Measurements from ENCODE around the gene USP36.
"Not testable (repeated sequence)": the region's sequence is repeated elsewhere in the genome, so short reads cannot be mapped to it uniquely, and the experiment has no call there.

The USP36 gene

DNA sequence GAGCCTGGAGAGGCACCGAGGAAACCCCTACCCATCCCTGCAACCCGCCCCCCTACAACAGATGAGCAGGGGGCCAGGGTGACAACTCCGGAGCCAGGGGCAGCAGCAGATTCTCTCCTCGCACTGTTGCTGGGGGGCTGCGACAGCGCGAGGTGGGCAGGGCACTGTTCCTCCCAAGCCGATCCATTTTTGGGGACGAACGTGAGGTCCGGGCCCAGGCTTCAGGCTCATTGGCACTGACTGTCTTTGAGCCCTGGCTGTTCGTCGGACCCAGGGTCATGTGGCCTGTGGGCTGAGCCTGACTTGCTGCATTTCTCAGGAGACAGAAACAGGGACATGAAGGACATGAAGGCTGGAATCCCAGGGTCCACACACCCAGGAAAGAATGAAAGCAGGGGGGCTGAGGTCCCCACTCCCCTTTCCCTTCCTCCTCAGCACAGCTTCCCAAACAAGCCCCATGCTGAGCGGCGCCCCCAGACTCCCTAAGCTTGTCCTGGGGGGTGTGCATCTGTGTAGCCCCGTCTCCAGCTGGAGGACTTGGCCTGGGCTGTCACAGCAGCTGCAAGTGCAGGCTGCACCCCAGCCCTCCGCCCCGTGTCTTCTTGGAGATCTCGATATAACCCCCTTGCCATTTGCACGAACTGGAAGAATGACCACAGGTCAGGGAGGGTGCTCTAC, 43.7 kb upstream of the USP36 start:
- Histone ChIP-seq H3K36me3 (ENCODE audit: insufficient read depth, insufficient read length, low read length) (peaks cover 30% of the 10 kb centered on the region), H3K4me1 (ENCODE audit: insufficient read depth, insufficient read length) (peaks cover 39% of the 10 kb centered on the region), H3K9me3 (ENCODE audit: insufficient read depth, low read length) (no peaks in the 10 kb centered on the region), H3K4me3 (ENCODE audit: insufficient read length, low read depth) (peak overlapping the region; percentile 20), H3K9ac (ENCODE audit: insufficient read length, low read depth) (peak overlapping the region; percentile 79), H3K27me3 (ENCODE audit: insufficient read depth, insufficient read length) (no peaks in the 10 kb centered on the region)
- no peak for DNase-seq (ENCODE audit: low read depth, low spot score)
- TF ChIP-seq YY1 (IDR thresholded peaks at IDR 0.05; ENCODE audit: insufficient read depth, insufficient read length): no peak
- TF ChIP-seq SUZ12 (IDR thresholded peaks at IDR 0.05; ENCODE audit: extremely low read depth, insufficient read depth, insufficient read length): no peak
- TF ChIP-seq ZNF274 (IDR thresholded peaks at IDR 0.05; ENCODE audit: low read depth, low read length): no peak

DNA sequence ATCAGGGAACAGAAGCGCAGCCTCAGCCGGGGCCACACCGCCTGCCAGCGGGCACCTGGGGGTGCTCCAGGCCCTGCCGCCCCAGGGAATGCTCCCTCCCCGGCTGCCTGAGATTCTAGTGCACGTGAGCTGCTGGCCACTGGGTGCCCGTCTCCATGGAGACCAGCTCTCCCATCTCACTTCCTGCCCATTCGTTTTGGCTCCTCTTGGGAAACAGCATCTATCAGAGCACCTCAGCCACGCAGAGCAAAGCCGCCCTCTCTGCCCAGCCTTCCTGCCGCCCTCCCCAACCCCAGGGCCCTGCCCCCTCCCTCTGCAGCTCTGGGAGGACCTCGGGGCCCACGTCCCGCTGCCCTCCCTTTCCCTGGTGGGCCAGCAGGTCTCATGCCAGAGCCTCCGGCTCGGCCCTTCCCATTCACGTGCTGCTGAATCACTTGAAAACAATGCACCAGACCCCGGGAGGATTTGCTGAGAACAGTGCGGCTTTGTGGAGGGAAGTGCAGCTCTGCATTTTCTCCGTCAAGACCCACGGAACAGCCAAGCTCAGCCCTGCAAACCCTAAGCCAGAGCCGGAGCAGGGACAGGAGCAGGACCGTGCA, 43.0 kb upstream of the USP36 start:
- H3K4me3 ChIP-seq (ENCODE audit: insufficient read length, low read depth): peak overlapping the region; percentile 20
- peaks cover 27% of the 10 kb centered on the region for H3K36me3 ChIP-seq (ENCODE audit: insufficient read depth, insufficient read length, low read length)
- H3K27me3 ChIP-seq (ENCODE audit: insufficient read depth, insufficient read length): no peaks in the 10 kb centered on the region
- peak overlapping the region; percentile 79 for H3K9ac ChIP-seq (ENCODE audit: insufficient read length, low read depth)
- peak; percentile 54 for DNase-seq (ENCODE audit: low read depth, low spot score)
- peaks cover 39% of the 10 kb centered on the region for H3K4me1 ChIP-seq (ENCODE audit: insufficient read depth, insufficient read length)
- TF ChIP-seq YY1 (IDR thresholded peaks at IDR 0.05; ENCODE audit: insufficient read depth, insufficient read length) (no peak), SUZ12 (IDR thresholded peaks at IDR 0.05; ENCODE audit: extremely low read depth, insufficient read depth, insufficient read length) (no peak), ZNF274 (IDR thresholded peaks at IDR 0.05; ENCODE audit: low read depth, low read length) (no peak)
- H3K9me3 ChIP-seq (ENCODE audit: insufficient read depth, low read length): no peaks in the 10 kb centered on the region

DNA sequence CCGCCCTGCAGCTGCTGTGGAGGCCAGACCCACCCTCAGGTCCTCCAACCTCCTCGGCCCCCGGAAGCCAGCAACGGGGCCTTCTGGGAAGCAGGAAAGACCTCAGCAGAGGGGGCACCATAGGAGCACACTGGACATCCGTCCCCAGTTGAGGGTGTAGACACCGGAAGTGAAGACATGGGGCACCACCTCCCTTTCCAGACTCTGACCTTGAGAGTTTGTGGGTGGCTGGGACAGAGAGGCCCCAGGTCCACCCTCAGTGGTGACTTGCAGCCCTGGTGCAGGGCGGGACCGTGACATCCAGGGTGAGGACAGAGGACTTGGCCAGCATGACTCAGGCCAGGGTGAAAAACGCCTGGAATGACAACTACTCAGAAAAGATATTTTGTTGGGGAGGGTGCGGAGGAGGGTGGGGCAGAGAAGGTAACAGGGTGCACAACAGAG, 42.5 kb upstream of the USP36 start:
- Histone ChIP-seq H3K9me3 (ENCODE audit: insufficient read depth, low read length) (no peaks in the 10 kb centered on the region), H3K9ac (ENCODE audit: insufficient read length, low read depth) (peak overlapping the region; percentile 66), H3K4me1 (ENCODE audit: insufficient read depth, insufficient read length) (peaks cover 39% of the 10 kb centered on the region), H3K27me3 (ENCODE audit: insufficient read depth, insufficient read length) (no peaks in the 10 kb centered on the region), H3K4me3 (ENCODE audit: insufficient read length, low read depth) (no peak overlapping the region), H3K36me3 (ENCODE audit: insufficient read depth, insufficient read length, low read length) (peaks cover 29% of the 10 kb centered on the region)
- no peak for TF ChIP-seq SUZ12 (IDR thresholded peaks at IDR 0.05; ENCODE audit: extremely low read depth, insufficient read depth, insufficient read length)
- no peak for DNase-seq (ENCODE audit: low read depth, low spot score)

DNA sequence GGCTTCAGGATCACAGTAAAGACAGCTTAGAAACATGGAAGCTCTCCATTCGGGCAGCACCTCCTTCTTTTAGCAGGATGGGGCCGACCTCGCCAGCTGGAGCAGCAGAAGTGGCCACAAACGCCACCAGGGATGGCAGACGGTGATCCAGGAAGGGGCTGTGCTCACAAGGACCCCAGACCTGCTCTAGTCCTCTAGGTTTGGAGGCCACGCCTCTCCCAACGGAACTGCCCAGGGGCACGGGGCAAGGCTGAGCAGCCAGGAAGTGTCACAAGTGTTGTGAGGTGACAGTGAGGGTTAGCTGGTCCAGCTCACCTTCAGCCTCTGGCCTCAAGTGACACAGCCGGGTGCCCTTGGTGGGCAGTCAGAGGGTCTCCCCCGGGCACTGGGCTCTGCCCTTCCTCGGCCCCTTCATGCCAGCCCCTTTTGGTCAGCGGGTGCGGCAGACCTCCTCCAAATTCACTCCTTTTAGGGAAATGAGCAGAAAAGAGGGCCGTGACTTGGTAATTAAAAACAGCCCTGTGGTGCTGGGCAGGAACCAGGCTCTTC, 42.0 kb upstream of the USP36 start:
- Histone ChIP-seq H3K4me1 (ENCODE audit: insufficient read depth, insufficient read length) (peaks cover 39% of the 10 kb centered on the region), H3K9me3 (ENCODE audit: insufficient read depth, low read length) (no peaks in the 10 kb centered on the region), H3K27me3 (ENCODE audit: insufficient read depth, insufficient read length) (no peaks in the 10 kb centered on the region), H3K9ac (ENCODE audit: insufficient read length, low read depth) (no peak overlapping the region), H3K4me3 (ENCODE audit: insufficient read length, low read depth) (no peak overlapping the region), H3K36me3 (ENCODE audit: insufficient read depth, insufficient read length, low read length) (peaks cover 31% of the 10 kb centered on the region)
- no peak for TF ChIP-seq ZNF274 (IDR thresholded peaks at IDR 0.05; ENCODE audit: low read depth, low read length)
- no peak for TF ChIP-seq SUZ12 (IDR thresholded peaks at IDR 0.05; ENCODE audit: extremely low read depth, insufficient read depth, insufficient read length)
- no peak for TF ChIP-seq YY1 (IDR thresholded peaks at IDR 0.05; ENCODE audit: insufficient read depth, insufficient read length)
- DNase-seq (ENCODE audit: low read depth, low spot score): no peak

DNA sequence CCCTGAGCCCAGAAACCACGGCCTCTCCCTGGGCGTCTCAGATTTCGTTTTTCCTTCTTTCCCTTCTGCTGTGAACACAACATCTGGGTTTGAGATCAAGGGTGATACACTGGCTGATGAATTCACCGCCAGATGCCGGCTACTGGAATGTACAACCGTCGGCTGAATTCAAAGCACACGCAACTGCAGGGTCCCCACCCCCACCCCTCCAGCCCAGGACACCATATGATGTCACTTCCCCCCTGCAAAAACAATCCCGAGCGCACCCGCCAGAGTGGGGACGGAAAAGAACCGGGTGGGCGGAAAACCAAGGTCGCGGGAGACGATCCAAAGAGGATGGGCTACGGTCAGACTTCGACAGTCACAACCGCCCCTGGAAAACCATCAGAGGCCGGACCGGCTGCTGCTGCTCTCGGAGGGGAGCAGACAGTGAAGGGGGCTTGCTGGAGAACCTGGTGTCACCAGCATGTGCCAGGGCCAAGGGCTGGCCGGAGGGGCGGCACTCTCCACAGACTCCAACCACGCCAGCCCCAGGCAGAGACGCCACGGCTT, 39.1 kb upstream of the USP36 start:
- H3K9ac ChIP-seq (ENCODE audit: insufficient read length, low read depth): no peak overlapping the region
- no peak for DNase-seq (ENCODE audit: low read depth, low spot score)
- H3K4me1 ChIP-seq (ENCODE audit: insufficient read depth, insufficient read length): peaks cover 28% of the 10 kb centered on the region

DNA sequence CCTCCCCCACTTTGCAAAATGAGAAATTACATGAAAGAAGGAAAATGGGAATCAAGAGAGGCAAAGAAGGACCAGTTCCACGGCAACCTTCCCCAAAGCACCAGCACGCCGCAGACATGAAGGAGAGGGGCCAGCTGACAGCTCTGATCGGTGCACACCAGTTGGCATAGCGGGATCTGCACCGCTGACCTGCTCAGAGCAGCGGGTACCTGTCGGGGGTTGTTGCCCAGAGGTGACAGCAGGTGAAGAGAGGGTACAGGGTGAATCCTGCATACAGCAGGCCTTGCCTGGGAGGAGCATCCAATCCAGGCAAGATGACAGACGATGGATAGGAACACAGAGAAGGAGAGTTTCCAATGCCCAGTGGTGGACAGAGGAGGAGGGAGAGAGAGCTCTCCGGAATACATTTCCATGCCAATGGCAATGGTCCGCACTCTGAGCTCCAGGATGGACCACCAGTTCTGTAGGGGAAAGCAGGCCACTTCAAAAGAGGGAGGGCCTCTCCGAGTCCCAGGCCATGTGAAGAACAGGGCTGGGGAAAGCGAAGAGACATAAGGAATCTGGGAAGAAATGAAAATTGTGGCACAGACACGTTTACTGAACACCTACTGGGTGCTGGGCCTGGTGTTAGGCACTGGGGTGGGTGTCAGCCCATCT, 38.4 kb upstream of the USP36 start:
- DNase-seq (ENCODE audit: low read depth, low spot score): no peak
- Histone ChIP-seq H3K4me1 (ENCODE audit: insufficient read depth, insufficient read length) (peaks cover 21% of the 10 kb centered on the region), H3K9me3 (ENCODE audit: insufficient read depth, low read length) (no peaks in the 10 kb centered on the region), H3K27me3 (ENCODE audit: insufficient read depth, insufficient read length) (no peaks in the 10 kb centered on the region), H3K36me3 (ENCODE audit: insufficient read depth, insufficient read length, low read length) (peaks cover 18% of the 10 kb centered on the region), H3K4me3 (ENCODE audit: insufficient read length, low read depth) (no peak overlapping the region), H3K9ac (ENCODE audit: insufficient read length, low read depth) (no peak overlapping the region)
- TF ChIP-seq SUZ12 (IDR thresholded peaks at IDR 0.05; ENCODE audit: extremely low read depth, insufficient read depth, insufficient read length) (no peak), ZNF274 (IDR thresholded peaks at IDR 0.05; ENCODE audit: low read depth, low read length) (no peak), YY1 (IDR thresholded peaks at IDR 0.05; ENCODE audit: insufficient read depth, insufficient read length) (no peak)

More for the DNA sequence above, 39.1 kb upstream of the USP36 start:
- Histone ChIP-seq H3K27me3 (ENCODE audit: insufficient read depth, insufficient read length) (no peaks in the 10 kb centered on the region), H3K9me3 (ENCODE audit: insufficient read depth, low read length) (no peaks in the 10 kb centered on the region), H3K36me3 (ENCODE audit: insufficient read depth, insufficient read length, low read length) (peaks cover 18% of the 10 kb centered on the region), H3K4me3 (ENCODE audit: insufficient read length, low read depth) (no peak overlapping the region)
- no peak for TF ChIP-seq ZNF274 (IDR thresholded peaks at IDR 0.05; ENCODE audit: low read depth, low read length)
- no peak for TF ChIP-seq YY1 (IDR thresholded peaks at IDR 0.05; ENCODE audit: insufficient read depth, insufficient read length)
- no peak for TF ChIP-seq SUZ12 (IDR thresholded peaks at IDR 0.05; ENCODE audit: extremely low read depth, insufficient read depth, insufficient read length)

DNA sequence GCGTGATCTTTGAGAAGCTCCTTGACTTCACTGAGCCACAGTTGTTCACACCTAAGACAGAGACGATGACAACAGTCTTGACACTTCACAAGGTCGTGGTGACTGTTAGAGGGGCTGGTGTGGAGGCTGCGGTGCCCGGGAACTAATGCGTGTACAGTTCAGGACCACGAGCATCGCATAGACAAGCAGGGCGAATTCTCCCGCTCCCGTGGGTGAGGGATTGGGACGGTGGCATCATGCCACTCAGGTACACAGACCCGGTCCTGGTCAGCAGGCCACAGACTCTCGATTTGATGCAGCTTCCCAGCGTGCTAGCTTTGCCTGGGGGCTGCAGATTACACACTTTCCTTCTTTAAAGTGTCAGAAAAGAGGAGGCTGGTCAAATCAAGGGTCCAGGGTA, 37.6 kb upstream of the USP36 start:
- peaks cover 18% of the 10 kb centered on the region for H3K4me1 ChIP-seq (ENCODE audit: insufficient read depth, insufficient read length)
- no peak for DNase-seq (ENCODE audit: low read depth, low spot score)
- no peaks in the 10 kb centered on the region for H3K27me3 ChIP-seq (ENCODE audit: insufficient read depth, insufficient read length)
- TF ChIP-seq YY1 (IDR thresholded peaks at IDR 0.05; ENCODE audit: insufficient read depth, insufficient read length) (no peak), SUZ12 (IDR thresholded peaks at IDR 0.05; ENCODE audit: extremely low read depth, insufficient read depth, insufficient read length) (no peak), ZNF274 (IDR thresholded peaks at IDR 0.05; ENCODE audit: low read depth, low read length) (no peak)
- H3K4me3 ChIP-seq (ENCODE audit: insufficient read length, low read depth): no peak overlapping the region
- peaks cover 25% of the 10 kb centered on the region for H3K36me3 ChIP-seq (ENCODE audit: insufficient read depth, insufficient read length, low read length)
- H3K9ac ChIP-seq (ENCODE audit: insufficient read length, low read depth): peak overlapping the region; percentile 17
- H3K9me3 ChIP-seq (ENCODE audit: insufficient read depth, low read length): no peaks in the 10 kb centered on the region

DNA sequence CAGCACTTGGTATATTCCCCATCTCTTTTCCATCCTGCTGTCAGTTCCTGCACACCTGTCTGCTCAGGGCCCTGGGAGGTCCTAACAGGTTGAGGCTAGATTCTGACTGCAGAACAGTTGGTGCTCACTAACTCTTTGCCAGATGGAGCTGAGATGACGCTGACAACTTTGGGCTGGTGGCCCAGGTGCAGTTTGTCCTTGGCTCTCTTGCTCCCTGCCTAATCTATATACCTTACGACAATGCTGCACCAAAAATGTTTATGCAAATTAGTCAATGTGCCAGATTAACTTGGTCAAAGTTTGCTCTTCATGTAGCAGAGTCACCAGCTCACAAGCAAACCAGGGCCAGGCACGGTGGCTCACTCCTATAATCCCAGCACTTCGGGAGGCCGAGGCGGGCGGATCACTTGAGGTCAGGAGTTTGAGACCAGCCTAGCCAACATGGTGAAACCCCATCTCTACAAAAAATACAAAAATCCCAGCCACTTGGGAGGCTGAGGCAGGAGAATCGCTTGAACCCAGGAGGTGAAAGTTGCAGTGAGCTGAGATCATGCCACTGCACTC, 36.4 kb upstream of the USP36 start:
- not testable (repeated sequence) for H3K9ac ChIP-seq (ENCODE audit: insufficient read length, low read depth); H3K9me3 ChIP-seq (ENCODE audit: insufficient read depth, low read length); H3K27me3 ChIP-seq (ENCODE audit: insufficient read depth, insufficient read length); H3K4me1 ChIP-seq (ENCODE audit: insufficient read depth, insufficient read length); H3K4me3 ChIP-seq (ENCODE audit: insufficient read length, low read depth); DNase-seq (ENCODE audit: low read depth, low spot score)
- H3K36me3 ChIP-seq (ENCODE audit: insufficient read depth, insufficient read length, low read length): peaks cover 32% of the 10 kb centered on the region
